ENCODE measurements around the gene ATP5MK.
"Not testable (repeated sequence)": the region's sequence is repeated elsewhere in the genome, so short reads cannot be mapped to it uniquely, and the experiment has no call there.

The ATP5MK gene

DNA sequence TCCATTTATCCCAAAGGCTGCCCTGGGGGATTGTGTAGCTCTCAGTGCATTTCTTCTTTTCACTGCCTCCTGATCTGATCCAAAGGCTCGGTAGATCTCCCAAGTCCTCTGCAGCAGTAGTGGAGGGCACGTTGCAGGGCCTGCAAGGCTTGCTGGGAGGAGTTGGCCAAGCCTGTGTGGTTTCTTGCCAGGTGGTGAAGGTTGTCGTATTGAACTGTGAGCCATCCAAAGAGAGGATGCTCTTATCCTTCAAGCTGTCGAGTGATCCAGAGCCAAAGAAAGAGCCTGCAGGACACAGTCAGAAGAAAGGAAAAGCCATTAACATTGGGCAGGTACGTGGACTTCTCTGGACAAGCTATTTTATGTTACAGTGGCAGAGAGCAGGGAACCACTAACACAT is 21.3 kb upstream of the ATP5MK start:
- Histone ChIP-seq H3K27me3 (ENCODE audit: low read depth, low read length) (no peaks in the 10 kb centered on the region), H3K79me2 (ENCODE audit: low read length) (no peaks in the 10 kb centered on the region), H2AFZ (ENCODE audit: low read depth, low read length) (no peak overlapping the region), H3K36me3 (replicated peaks; ENCODE audit: low read depth, low read length) (peaks cover 41% of the 10 kb centered on the region), H3K9ac (ENCODE audit: low read length) (no peak overlapping the region), H3K9me3 (ENCODE audit: insufficient read depth, low read length) (no peaks in the 10 kb centered on the region), H4K20me1 (ENCODE audit: insufficient read depth, low read length) (no peaks in the 10 kb centered on the region), H3K4me3 (ENCODE audit: low read length) (no peak overlapping the region), H3K4me1 (ENCODE audit: low read length) (no peaks in the 10 kb centered on the region), H3K4me2 (ENCODE audit: low read length) (no peak overlapping the region), H3K27ac (ENCODE audit: low read length) (no peak overlapping the region)
- no peak for TF ChIP-seq EZH2phosphoT487 (IDR thresholded peaks at IDR 0.05; ENCODE audit: low read depth)
- TF ChIP-seq CTCF (IDR thresholded peaks at IDR 0.05; ENCODE audit: low read depth, low read length) = no peak

- not testable (repeated sequence) for H3K9ac ChIP-seq (ENCODE audit: low read length); H3K4me1 ChIP-seq (ENCODE audit: low read length); H3K27me3 ChIP-seq (ENCODE audit: low read depth, low read length); H3K27ac ChIP-seq (ENCODE audit: low read length); H2AFZ ChIP-seq (ENCODE audit: low read depth, low read length); H3K4me3 ChIP-seq (ENCODE audit: low read length); H3K9me3 ChIP-seq (ENCODE audit: insufficient read depth, low read length); H3K4me2 ChIP-seq (ENCODE audit: low read length); H3K79me2 ChIP-seq (ENCODE audit: low read length); H4K20me1 ChIP-seq (ENCODE audit: insufficient read depth, low read length)
- H3K36me3 ChIP-seq (replicated peaks; ENCODE audit: low read depth, low read length) = peaks cover 41% of the 10 kb centered on the region
These were observed 20.8 kb upstream of the ATP5MK start for GRCh38 chr10:103417148-103417469.

DNA sequence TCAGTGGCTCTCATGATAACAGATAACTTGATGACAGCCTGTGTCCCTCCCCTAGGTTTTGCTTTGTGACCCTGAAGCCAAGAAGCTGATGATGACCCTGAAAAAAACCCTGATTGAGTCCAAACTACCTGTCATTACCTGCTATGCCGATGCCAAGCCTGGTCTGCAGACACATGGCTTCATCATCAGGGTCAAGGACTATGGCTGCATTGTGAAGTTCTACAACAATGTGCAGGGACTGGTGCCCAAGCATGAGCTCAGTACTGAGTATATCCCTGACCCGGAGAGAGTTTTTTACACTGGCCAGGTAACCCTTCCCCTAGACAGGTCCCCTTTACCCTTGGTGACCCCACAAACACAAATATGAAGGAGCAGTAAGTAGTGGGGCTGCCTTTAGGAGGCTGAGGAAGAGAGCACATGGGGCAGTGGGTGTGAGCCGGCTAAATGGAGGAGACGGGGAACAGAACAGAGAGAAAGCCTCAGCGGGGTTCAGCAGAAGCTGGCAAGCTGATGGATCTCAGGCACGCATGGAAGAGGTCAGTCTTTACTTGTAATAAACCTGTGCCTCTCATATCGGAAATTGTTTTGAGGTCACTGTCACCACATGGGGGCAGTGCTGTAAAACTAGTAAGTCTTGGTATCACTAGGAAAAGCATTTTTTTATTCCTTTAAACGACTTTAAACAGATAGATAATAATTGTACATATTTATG is 20.3 kb upstream of the ATP5MK start:
- H4K20me1 ChIP-seq (ENCODE audit: insufficient read depth, low read length) = no peaks in the 10 kb centered on the region
- TF ChIP-seq EZH2phosphoT487 (IDR thresholded peaks at IDR 0.05; ENCODE audit: low read depth) (no peak), CTCF (IDR thresholded peaks at IDR 0.05; ENCODE audit: low read depth, low read length) (peak; percentile 58)

GRCh38 chr10:103415581-103415980 is 19.3 kb upstream of the ATP5MK start:
- no peak overlapping the region for H3K27ac ChIP-seq (ENCODE audit: low read length)
- no peaks in the 10 kb centered on the region for H3K27me3 ChIP-seq (ENCODE audit: low read depth, low read length)
- H3K36me3 ChIP-seq (replicated peaks; ENCODE audit: low read depth, low read length) = peaks cover 39% of the 10 kb centered on the region
- no peak overlapping the region for H3K9ac ChIP-seq (ENCODE audit: low read length)
- H3K79me2 ChIP-seq (ENCODE audit: low read length) = no peaks in the 10 kb centered on the region
- H3K4me1 ChIP-seq (ENCODE audit: low read length) = no peaks in the 10 kb centered on the region
- H4K20me1 ChIP-seq (ENCODE audit: insufficient read depth, low read length) = no peaks in the 10 kb centered on the region
- H2AFZ ChIP-seq (ENCODE audit: low read depth, low read length) = no peak overlapping the region
- H3K4me2 ChIP-seq (ENCODE audit: low read length) = no peak overlapping the region
- H3K9me3 ChIP-seq (ENCODE audit: insufficient read depth, low read length) = no peaks in the 10 kb centered on the region
- TF ChIP-seq EZH2phosphoT487 (IDR thresholded peaks at IDR 0.05; ENCODE audit: low read depth) (no peak), CTCF (IDR thresholded peaks at IDR 0.05; ENCODE audit: low read depth, low read length) (no peak)
- H3K4me3 ChIP-seq (ENCODE audit: low read length) = no peak overlapping the region

More for the DNA sequence above, 20.3 kb upstream of the ATP5MK start:
- Histone ChIP-seq H3K27ac (ENCODE audit: low read length) (no peak overlapping the region), H3K9ac (ENCODE audit: low read length) (no peak overlapping the region), H3K27me3 (ENCODE audit: low read depth, low read length) (no peaks in the 10 kb centered on the region), H3K4me1 (ENCODE audit: low read length) (no peaks in the 10 kb centered on the region), H3K36me3 (replicated peaks; ENCODE audit: low read depth, low read length) (peaks cover 41% of the 10 kb centered on the region), H2AFZ (ENCODE audit: low read depth, low read length) (no peak overlapping the region), H3K4me3 (ENCODE audit: low read length) (no peak overlapping the region), H3K4me2 (ENCODE audit: low read length) (no peak overlapping the region), H3K9me3 (ENCODE audit: insufficient read depth, low read length) (no peaks in the 10 kb centered on the region), H3K79me2 (ENCODE audit: low read length) (no peaks in the 10 kb centered on the region)
